NCI-H2196 (cell line): ENCODE results near the gene RMND5B.

Source experiments
- DNase-seq: peaks from one replicate; lab custom pipeline; 2025; ENCODE audit not compliant: unreplicated experiment; lab: John Stamatoyannopoulos, UW

RMND5B gene

GRCh38 chr5:178199581-178200434, 69.0 kb downstream of the RMND5B start:
- DNase-seq: no peak
